GM12864 (cell line): ENCODE measurements around the gene HNRNPK.

Experiments
- DNase-seq: peaks from one replicate; pipeline ENCODE4 v3.0.0-alpha.2; 2011; ENCODE audit warnings: low read depth
- H3K4me3 ChIP-seq: 2 replicates; pipeline ENCODE4 v1.5.1; 2011; ENCODE audit warnings: mild to moderate bottlenecking, low read depth, low read length, control low read depth
- CTCF ChIP-seq: IDR thresholded peaks from 2 replicates; pipeline ENCODE4 v1.5.1; 2011; ENCODE audit warnings: low read depth, mild to moderate bottlenecking, moderate library complexity, low read length, control low read depth, inconsistent platforms; ENCODE audit errors: missing control alignments

HNRNPK gene

GRCh38 chr9:83935276-83935935 lies 44.6 kb downstream of the HNRNPK start:
- H3K4me3 ChIP-seq, result no peak overlapping the region
- DNase-seq, result no peak
- TF ChIP-seq CTCF, result no peak

GRCh38 chr9:83934569-83935275 lies 45.3 kb downstream of the HNRNPK start:
- DNase-seq, result no peak
- H3K4me3 ChIP-seq, result no peak overlapping the region
- no peak for TF ChIP-seq CTCF

- H3K4me3 ChIP-seq, result no peak overlapping the region
- DNase-seq, result no peak
- TF ChIP-seq CTCF, result no peak
Observed at GRCh38 chr9:83933790-83934189, 46.2 kb downstream of the HNRNPK start.

- no peak overlapping the region for H3K4me3 ChIP-seq
- no peak for DNase-seq
- TF ChIP-seq CTCF, result no peak
Observed at GRCh38 chr9:83932851-83933250, 47.2 kb downstream of the HNRNPK start.

- H3K4me3 ChIP-seq, result no peak overlapping the region
- DNase-seq, result no peak
- TF ChIP-seq CTCF, result no peak
Observed at GRCh38 chr9:83932011-83932410, 48.0 kb downstream of the HNRNPK start.

GRCh38 chr9:83930881-83931280 lies 49.1 kb downstream of the HNRNPK start:
- no peak for TF ChIP-seq CTCF
- DNase-seq, result no peak
- H3K4me3 ChIP-seq, result no peak overlapping the region

GRCh38 chr9:83927591-83927990 lies 52.4 kb downstream of the HNRNPK start:
- no peak overlapping the region for H3K4me3 ChIP-seq
- no peak for TF ChIP-seq CTCF
- no peak for DNase-seq
